ENCODE data around the gene ARPC2.
"Not testable (repeated sequence)": the region's sequence is repeated elsewhere in the genome, so short reads cannot be mapped to it uniquely, and the experiment has no call there.

The ARPC2 gene

GRCh38 chr2:218216674-218217359 lies at the start of gene ARPC2:
Gene ARPC2, plus strand, starts transcription at chr2:218217189. Its CDS starts 282 bp downstream, at chr2:218217471.
- Histone ChIP-seq H3K27ac (peak within 1 kb of the TSS; percentile 94 to 100 (median 99)), H3K4me3 (peak within 1 kb of the TSS; percentile 68 to 99 (median 98))

- peak overlapping the region in 1 of 21 experiments; percentile 18 for H3K27ac ChIP-seq
Measured at GRCh38 chr2:218168016-218168415, 49.0 kb upstream of the ARPC2 start.

GRCh38 chr2:218168635-218169462 lies 48.1 kb upstream of the ARPC2 start:
- Histone ChIP-seq H3K27ac (no peak overlapping the region), H3K4me3 (no peak overlapping the region)

More at GRCh38 chr2:218168016-218168415, 49.0 kb upstream of the ARPC2 start:
- no peak overlapping the region for H3K4me3 ChIP-seq

- Histone ChIP-seq H3K27ac (no peak overlapping the region), H3K4me3 (no peak overlapping the region)
Measured at GRCh38 chr2:218169757-218170546, 47.0 kb upstream of the ARPC2 start.

GRCh38 chr2:218171744-218172143 lies 45.2 kb upstream of the ARPC2 start:
- not testable (repeated sequence) for H3K4me3 ChIP-seq, H3K27ac ChIP-seq

- no peak overlapping the region for H3K4me3 ChIP-seq
- H3K27ac ChIP-seq: no peak overlapping the region
Measured at GRCh38 chr2:218172845-218173244, 44.1 kb upstream of the ARPC2 start.

GRCh38 chr2:218179782-218180181 lies 37.2 kb upstream of the ARPC2 start:
- no peak overlapping the region for H3K4me3 ChIP-seq
- H3K27ac ChIP-seq: no peak overlapping the region

- Histone ChIP-seq H3K27ac (no peak overlapping the region), H3K4me3 (no peak overlapping the region)
Measured at GRCh38 chr2:218180467-218181114, 36.4 kb upstream of the ARPC2 start.

- no peak overlapping the region for H3K4me3 ChIP-seq
- H3K27ac ChIP-seq: no peak overlapping the region
Measured at GRCh38 chr2:218184331-218184730, 32.7 kb upstream of the ARPC2 start.

- Histone ChIP-seq H3K27ac (peak overlapping the region in 4 of 21 experiments; percentile 11 to 35 (median 29)), H3K4me3 (no peak overlapping the region)
Measured at GRCh38 chr2:218186355-218186766, 30.6 kb upstream of the ARPC2 start.

GRCh38 chr2:218186876-218187275 lies 30.1 kb upstream of the ARPC2 start:
- peak overlapping the region in 4 of 21 experiments; percentile 11 to 35 (median 29) for H3K27ac ChIP-seq
- H3K4me3 ChIP-seq: no peak overlapping the region

GRCh38 chr2:218187296-218188015 lies 29.5 kb upstream of the ARPC2 start:
- H3K27ac ChIP-seq: peak overlapping the region in 4 of 21 experiments; percentile 11 to 35 (median 29)

GRCh38 chr2:218188528-218188927 lies 28.5 kb upstream of the ARPC2 start:
- Histone ChIP-seq H3K4me3 (no peak overlapping the region), H3K27ac (no peak overlapping the region)

More at GRCh38 chr2:218187296-218188015, 29.5 kb upstream of the ARPC2 start:
- H3K4me3 ChIP-seq: no peak overlapping the region

- Histone ChIP-seq H3K4me3 (no peak overlapping the region), H3K27ac (no peak overlapping the region)
Measured at GRCh38 chr2:218192902-218193430, 24.0 kb upstream of the ARPC2 start.

- Histone ChIP-seq H3K4me3 (no peak overlapping the region), H3K27ac (no peak overlapping the region)
Measured at GRCh38 chr2:218193701-218194100, 23.3 kb upstream of the ARPC2 start.

GRCh38 chr2:218194880-218195279 lies 22.1 kb upstream of the ARPC2 start:
- H3K27ac ChIP-seq: no peak overlapping the region
- no peak overlapping the region for H3K4me3 ChIP-seq

GRCh38 chr2:218196974-218197373 lies 20.0 kb upstream of the ARPC2 start:
- no peak overlapping the region for H3K4me3 ChIP-seq
- no peak overlapping the region for H3K27ac ChIP-seq

GRCh38 chr2:218202266-218202665 lies 14.7 kb upstream of the ARPC2 start:
- no peak overlapping the region for H3K4me3 ChIP-seq
- H3K27ac ChIP-seq: no peak overlapping the region

GRCh38 chr2:218209078-218209477 lies 7.9 kb upstream of the ARPC2 start:
- Histone ChIP-seq H3K4me3 (no peak overlapping the region), H3K27ac (no peak overlapping the region)

All from skin epidermis (tissue), 12 donors.